Immature natural killer cell (primary cell): ENCODE results near the gene TMC4. TPM values are rescaled to one million over a fixed set of nuclear protein-coding genes. Genes with fewer than 3 reads are reported as not detected.
"Not testable (repeated sequence)": the region's sequence is repeated elsewhere in the genome, so short reads cannot be mapped to it uniquely, and the experiment has no call there.

Experiments used
- DNase-seq, 3 donors: peaks; one replicate each; pipeline ENCODE4 v3.0.0; 2022; ENCODE audit warnings: mixed read lengths in 1 of 3
- H3K27ac Mint-ChIP-seq, 6 donors: one replicate each; pipeline ENCODE4 v1.8.0; 2020; ENCODE audit warnings: mixed read lengths in 6 of 6, mild to moderate bottlenecking in 5 of 6, inconsistent platforms in 4 of 6, moderate library complexity in 3 of 6
- H3K27me3 Mint-ChIP-seq, 3 donors: one replicate each; pipeline ENCODE4 v1.8.0; 2020 to 2021; ENCODE audit warnings: low read depth in 3 of 3, mild to moderate bottlenecking in 3 of 3, mixed read lengths in 3 of 3, moderate library complexity in 3 of 3, inconsistent platforms in 1 of 3
- H3K36me3 Mint-ChIP-seq, 3 donors: one replicate each; pipeline ENCODE4 v1.8.0; 2020; ENCODE audit warnings: mixed read lengths in 3 of 3, inconsistent platforms in 2 of 3, mild to moderate bottlenecking in 2 of 3
- H3K4me1 Mint-ChIP-seq, 2 donors: one replicate each; pipeline ENCODE4 v1.8.0; 2020; ENCODE audit warnings: inconsistent platforms in 2 of 2, mild to moderate bottlenecking in 2 of 2, mixed read lengths in 2 of 2, moderate library complexity in 1 of 2
- H3K4me3 Mint-ChIP-seq, 5 donors: one replicate each; pipeline ENCODE4 v1.8.0; 2020; ENCODE audit warnings: mild to moderate bottlenecking in 5 of 5, mixed read lengths in 5 of 5, inconsistent platforms in 3 of 5, moderate library complexity in 3 of 5
- H3K9me3 Mint-ChIP-seq, 6 donors: one replicate each; pipeline ENCODE4 v1.8.0; 2020; ENCODE audit warnings: mild to moderate bottlenecking in 6 of 6, mixed read lengths in 6 of 6, inconsistent platforms in 4 of 6, moderate library complexity in 3 of 6
- polyA plus RNA-seq, 3 donors: library from polyadenylated mRNA; unstranded; fragments of 300-500 nt; fragmentation: Illumina TruSeq; gene quantifications; one replicate each; pipeline ENCODE4 v1.2.3, GENCODE V29; 2021

The TMC4 gene
- polyA plus RNA-seq, 3 donors from 2014 or later = 0.93 to 3.3 (median 1.5) TPM

DNA sequence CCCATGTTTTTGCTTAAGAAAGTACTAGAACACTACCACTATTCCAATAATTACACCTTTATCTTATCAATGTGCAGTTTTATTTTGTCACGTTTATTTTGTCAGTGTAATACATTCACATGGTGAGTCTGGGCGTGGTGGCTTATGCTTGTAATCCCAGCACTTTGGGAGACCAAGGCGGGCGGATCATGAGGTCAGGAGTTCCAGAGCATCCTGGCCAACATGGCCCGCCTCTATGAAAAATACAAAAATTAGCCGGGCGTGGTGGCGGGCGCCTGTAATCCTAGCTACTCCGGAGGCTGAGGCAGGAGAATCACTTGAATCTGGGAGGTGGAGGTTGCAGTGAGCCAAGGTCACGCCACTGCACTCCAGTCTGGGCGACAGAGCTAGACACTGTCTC is 21.5 kb upstream of the TMC4 start:
- not testable (repeated sequence) for DNase-seq, H3K9me3 Mint-ChIP-seq, H3K36me3 Mint-ChIP-seq, H3K27ac Mint-ChIP-seq, H3K4me3 Mint-ChIP-seq
- peaks cover 24 to 31% of the 10 kb centered on the region in 2 donors for H3K4me1 Mint-ChIP-seq
- peaks cover 13 to 16% (median 16%) of the 10 kb centered on the region in 3 donors for H3K27me3 Mint-ChIP-seq

DNA sequence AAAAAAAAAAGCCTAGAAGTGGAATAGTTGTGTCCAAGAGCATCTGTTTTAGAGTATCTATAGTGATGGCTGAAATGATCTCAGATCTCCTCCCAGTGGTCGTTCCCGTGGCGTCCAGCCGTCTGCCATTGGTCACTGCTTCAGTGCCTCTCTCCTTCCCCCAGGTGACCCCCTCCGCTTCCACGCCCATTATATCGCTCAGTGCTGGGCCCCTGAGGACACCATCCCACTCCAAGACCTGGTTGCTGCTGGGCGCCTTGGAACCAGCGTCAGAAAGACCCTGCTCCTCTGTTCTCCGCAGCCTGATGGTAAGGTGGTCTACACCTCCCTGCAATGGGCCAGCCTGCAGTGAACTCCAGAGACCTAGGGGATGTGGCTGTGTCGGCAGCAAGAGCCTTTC is 20.1 kb upstream of the TMC4 start:
- Mint-ChIP-seq H3K27me3 (peaks cover 13 to 18% (median 15%) of the 10 kb centered on the region in 3 donors), H3K4me1 (peaks cover 31 to 35% of the 10 kb centered on the region in 2 donors)

DNA sequence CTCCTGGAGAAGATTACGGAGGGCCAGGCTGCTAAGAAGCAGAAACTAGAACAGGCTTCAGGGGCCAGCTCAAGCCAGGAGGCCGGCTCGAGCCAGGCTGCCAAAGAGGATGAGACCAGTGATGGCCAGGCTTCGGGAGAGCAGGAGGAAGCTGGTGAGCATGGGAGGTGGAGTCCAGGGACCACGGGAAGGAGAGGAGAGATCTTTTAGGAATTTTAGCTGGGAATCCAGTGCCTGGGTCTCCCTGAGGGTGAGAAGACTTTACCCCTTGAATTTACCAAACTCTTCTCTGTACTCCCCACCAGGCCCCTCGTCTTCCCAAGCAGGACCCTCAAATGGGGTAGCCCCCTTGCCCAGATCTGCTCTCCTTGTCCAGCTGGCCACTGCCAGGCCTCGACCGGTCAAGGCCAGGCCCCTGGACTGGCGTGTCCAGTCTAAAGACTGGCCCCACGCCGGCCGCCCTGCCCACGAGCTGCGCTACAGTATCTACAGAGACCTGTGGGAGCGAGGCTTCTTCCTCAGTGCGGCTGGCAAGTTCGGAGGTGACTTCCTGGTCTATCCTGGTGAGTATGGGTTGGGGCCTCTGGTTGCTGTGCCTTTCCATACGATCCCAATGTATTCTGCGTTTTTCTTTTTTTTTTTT is 19.0 kb upstream of the TMC4 start:
- H3K27me3 Mint-ChIP-seq = peaks cover 15 to 18% (median 15%) of the 10 kb centered on the region in 3 donors
- H3K27ac Mint-ChIP-seq = peak overlapping the region; percentile 87 to 99 (median 92)
- peak overlapping the region; percentile 93 to 100 (median 94) for H3K4me3 Mint-ChIP-seq
- H3K36me3 Mint-ChIP-seq = peaks cover 2 to 7% (median 5%) of the 10 kb centered on the region in 3 donors
- DNase-seq = no peak
- H3K9me3 Mint-ChIP-seq = no peaks in the 10 kb centered on the region
- H3K4me1 Mint-ChIP-seq = peaks cover 39 to 43% of the 10 kb centered on the region in 2 donors

More for the DNA sequence above, 20.1 kb upstream of the TMC4 start:
- Mint-ChIP-seq H3K36me3 (peaks cover 2 to 7% (median 5%) of the 10 kb centered on the region in 3 donors), H3K4me3 (peak overlapping the region in 4 of 5 donors; percentile 52 to 93 (median 74)), H3K9me3 (no peaks in the 10 kb centered on the region), H3K27ac (peak overlapping the region in 4 of 6 donors; percentile 18 to 66 (median 60))
- no peak for DNase-seq

DNA sequence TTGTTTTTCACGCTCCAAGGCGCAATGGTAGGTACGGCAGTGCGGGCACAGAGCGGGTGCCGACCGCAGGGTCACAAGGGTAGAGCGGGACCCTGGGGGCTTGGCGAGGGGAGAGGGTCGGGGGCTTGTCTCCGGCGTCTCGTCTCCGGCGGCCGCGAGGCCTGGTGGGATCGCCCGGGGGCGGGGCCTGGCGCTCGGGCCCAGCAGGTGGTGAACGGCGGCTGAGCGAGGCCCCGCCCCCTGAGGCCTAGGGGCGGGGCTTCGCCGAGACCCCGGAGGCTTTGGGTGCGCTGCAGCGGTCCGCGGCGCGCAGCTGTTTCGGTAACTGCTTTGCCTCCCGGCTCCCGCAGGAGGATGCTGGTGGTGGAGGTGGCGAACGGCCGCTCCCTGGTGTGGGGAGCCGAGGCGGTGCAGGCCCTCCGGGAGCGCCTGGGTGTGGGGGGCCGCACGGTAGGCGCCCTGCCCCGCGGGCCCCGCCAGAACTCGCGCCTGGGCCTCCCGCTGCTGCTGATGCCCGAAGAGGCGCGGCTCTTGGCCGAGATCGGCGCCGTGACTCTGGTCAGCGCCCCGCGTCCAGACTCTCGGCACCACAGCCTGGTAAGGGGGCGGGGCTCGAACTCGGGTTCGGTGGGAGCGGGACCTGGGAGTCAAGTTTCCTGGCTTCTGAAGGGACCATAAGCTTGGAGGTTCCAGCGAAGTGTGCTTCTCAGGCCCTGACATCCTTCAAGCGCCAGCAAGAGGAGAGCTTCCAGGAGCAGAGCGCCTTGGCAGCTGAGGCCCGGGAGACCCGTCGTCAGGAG is 18.3 kb upstream of the TMC4 start, which contains the start of gene TSEN34:
TSEN34 (plus strand) TSS at position 298 of the 800 bp plus-strand sequence; CDS start at position 355, 57 bp downstream.
- Mint-ChIP-seq H3K36me3 (peaks cover 2 to 10% (median 5%) of the 10 kb centered on the region in 3 donors), H3K27ac (peak within 1 kb of the TSS; percentile 98 to 100 (median 99)), H3K9me3 (no peaks in the 10 kb centered on the region), H3K4me3 (peak within 1 kb of the TSS; percentile 93 to 100 (median 94)), H3K4me1 (peaks cover 39 to 43% of the 10 kb centered on the region in 2 donors), H3K27me3 (peaks cover 15 to 18% (median 15%) of the 10 kb centered on the region in 3 donors)
- peak; percentile 95 to 98 (median 98) for DNase-seq

DNA sequence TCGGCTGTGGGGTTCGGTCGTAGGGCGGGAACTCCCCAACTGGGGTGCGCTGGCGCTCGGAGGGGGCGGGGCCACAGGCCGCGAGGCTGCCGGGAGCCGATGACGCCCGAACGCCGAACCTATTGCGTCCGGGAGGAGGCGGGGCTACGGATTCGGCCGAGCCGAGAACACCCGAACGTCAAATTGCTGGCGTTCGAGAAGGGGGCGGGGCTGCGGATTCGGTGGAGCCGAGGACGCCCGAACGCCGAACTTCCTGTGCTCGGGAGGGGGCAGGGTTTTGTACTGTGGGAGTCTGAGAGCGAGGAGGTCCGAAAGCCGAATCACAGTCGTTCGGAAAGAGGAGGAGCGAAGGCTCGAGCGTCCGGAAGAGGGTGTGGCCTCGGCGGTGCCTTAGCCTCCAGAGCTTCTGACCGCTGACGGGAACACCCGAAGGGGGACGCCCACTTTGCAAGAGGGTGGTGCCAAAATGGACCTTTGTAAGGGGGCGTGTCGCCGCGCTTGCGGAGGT is 17.6 kb upstream of the TMC4 start:
- no peaks in the 10 kb centered on the region for H3K9me3 Mint-ChIP-seq
- peak; percentile 100 for DNase-seq
- H3K27ac Mint-ChIP-seq = peak overlapping the region; percentile 98 to 100 (median 99)
- H3K36me3 Mint-ChIP-seq = peaks cover 2 to 8% (median 3%) of the 10 kb centered on the region in 3 donors
- peaks cover 39 to 43% of the 10 kb centered on the region in 2 donors for H3K4me1 Mint-ChIP-seq
- H3K27me3 Mint-ChIP-seq = peaks cover 15 to 18% (median 15%) of the 10 kb centered on the region in 3 donors
- peak overlapping the region; percentile 93 to 100 (median 94) for H3K4me3 Mint-ChIP-seq

DNA sequence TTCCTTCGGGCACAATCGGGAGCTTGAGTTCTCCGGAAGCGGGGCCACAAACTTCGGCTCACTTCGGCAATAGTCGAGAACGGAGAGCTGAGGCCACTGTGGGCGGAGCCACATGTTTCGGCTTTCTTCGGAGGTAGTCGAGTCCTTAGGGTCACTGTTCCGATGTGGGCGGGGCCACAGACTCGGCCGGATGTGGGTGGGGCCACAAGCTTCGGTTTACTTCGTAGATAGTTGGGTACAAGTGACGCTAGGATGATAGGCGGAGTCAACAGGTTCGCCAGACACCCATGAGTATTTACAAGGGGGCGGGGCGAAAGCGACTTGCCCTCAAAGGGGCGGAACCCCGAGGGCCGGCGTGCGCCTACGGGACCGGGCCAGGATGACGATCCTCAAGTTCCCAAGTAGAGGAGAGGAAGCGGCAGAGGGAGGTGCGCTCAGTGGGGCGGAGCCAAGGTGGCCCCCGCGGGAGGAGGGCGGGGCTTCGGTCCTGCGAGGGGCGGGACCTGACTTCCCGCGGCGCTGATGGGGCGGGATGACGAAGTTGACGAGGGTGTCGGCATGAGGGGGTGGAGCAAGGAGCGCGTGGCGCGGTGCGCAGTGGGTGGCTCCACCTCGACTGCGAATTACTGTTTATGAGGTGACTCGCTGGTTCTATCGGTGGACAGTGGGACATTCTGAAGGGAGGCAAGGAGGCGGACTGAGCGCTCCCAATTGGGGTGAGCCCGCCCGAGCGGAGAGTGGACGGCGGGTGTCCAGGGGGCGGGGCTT is 17.0 kb upstream of the TMC4 start:
- Mint-ChIP-seq H3K4me1 (peaks cover 39 to 43% of the 10 kb centered on the region in 2 donors), H3K4me3 (peak overlapping the region; percentile 93 to 100 (median 94)), H3K36me3 (peaks cover 0 to 7% (median 2%) of the 10 kb centered on the region in 3 donors), H3K27ac (peak overlapping the region; percentile 98 to 100 (median 99)), H3K9me3 (no peaks in the 10 kb centered on the region), H3K27me3 (peaks cover 15 to 18% (median 15%) of the 10 kb centered on the region in 3 donors)
- DNase-seq = peak; percentile 100

DNA sequence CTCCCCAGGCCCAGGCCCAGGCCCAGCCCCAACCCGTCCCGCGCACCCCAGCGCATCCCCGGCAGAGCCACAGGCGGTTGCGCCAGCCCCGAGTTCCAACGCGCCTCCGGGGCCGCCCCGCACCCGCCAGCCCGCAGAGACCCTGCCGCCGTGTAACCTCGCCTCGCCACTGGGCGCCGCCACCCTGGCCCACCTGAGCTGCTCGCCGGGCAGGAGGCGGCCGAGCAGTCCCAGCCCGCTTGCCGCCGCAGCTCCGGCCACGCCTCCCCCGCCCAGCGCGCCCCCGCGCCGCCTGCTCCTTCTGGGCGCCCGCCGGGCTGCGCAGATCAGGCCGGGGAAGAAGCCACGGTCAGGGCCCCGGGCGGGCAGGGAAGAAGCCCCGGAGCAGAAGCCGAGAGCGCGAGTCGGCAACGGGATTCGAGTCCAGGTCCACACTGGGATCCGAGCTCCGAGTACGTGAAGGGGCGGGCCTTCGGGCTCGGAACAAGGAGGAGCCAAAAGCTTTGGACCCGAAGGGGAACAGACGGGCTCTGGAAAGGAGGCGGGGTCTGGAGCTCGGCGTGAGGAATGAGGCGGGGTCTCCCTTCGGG is 16.3 kb upstream of the TMC4 start, which contains the start of gene MBOAT7:
MBOAT7 (minus strand) TSS at position 436 of the 590 bp plus-strand sequence. CDS start 1,072 bp downstream, outside the sequence.
- Mint-ChIP-seq H3K27ac (peak within 1 kb of the TSS; percentile 98 to 100 (median 99)), H3K4me1 (peaks cover 39 to 43% of the 10 kb centered on the region in 2 donors), H3K4me3 (peak within 1 kb of the TSS; percentile 93 to 100 (median 94)), H3K27me3 (peaks cover 15 to 18% (median 15%) of the 10 kb centered on the region in 3 donors), H3K9me3 (no peaks in the 10 kb centered on the region), H3K36me3 (peaks cover 0 to 7% (median 0%) of the 10 kb centered on the region in 3 donors)
- no peak for DNase-seq

DNA sequence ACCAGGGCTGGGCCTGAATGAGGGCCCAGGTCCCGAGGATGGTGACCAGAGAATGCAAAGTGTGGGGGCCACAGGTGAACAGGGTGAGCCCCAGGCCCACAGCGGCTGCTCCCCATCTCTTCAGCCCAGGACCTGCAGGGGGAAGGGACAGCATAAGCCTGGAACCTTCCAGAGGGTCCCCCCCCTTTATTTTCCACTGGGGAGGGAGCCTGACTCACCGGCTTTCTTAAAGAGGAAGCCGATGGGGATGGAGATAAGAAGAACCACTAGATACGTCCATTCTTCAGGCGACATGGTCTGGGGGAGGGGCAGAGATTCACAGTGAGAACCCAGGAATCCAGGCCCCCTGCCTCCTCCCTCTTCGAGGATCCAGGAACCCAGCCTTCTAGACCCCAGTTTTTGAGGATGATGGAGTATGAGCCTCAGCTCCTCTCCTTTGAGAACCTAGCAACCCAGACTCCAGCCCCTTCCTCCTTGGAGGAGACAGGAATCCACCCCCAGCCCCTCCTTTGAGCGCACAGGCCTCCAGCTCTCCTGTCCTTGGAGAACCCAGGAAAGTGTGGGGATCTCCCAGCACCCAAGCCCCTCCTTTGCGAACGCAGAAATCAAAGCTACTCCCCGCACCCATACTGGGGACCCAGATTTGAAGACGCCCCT is 15.4 kb upstream of the TMC4 start:
- Mint-ChIP-seq H3K4me3 (peak overlapping the region; percentile 70 to 98 (median 80)), H3K9me3 (no peaks in the 10 kb centered on the region), H3K27ac (peak overlapping the region; percentile 80 to 91 (median 84)), H3K27me3 (peaks cover 15 to 18% (median 15%) of the 10 kb centered on the region in 3 donors), H3K36me3 (peaks cover 0 to 11% (median 3%) of the 10 kb centered on the region in 3 donors), H3K4me1 (peaks cover 38 to 42% of the 10 kb centered on the region in 2 donors)
- peak in 1 of 3 donors; percentile 13 for DNase-seq

DNA sequence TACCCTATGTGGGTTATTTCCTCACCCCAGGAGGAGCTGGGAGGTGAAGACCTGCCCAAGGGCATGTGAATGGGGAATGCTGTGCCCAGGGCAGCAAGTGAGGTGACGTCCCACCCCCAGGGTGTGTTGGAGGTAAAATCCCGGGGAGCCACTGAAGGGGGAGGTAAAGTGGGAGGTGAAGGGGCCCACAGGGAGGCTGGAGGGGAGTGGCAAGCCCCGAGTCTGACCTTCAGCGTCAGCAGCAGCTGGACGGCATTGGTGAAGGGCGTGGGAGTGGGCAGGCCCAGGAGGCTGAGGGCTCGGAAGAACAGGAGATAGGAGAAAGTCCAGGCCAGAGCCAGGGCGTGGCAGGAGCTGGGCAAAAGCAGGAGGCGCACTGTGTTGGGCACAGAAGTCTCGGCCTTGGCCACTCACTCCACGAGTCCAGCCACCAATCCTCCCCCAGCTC is 14.0 kb upstream of the TMC4 start:
- no peak for DNase-seq
- Mint-ChIP-seq H3K4me3 (peak overlapping the region; percentile 36 to 80 (median 64)), H3K27ac (peak overlapping the region in 5 of 6 donors; percentile 47 to 87 (median 71)), H3K36me3 (peaks cover 0 to 11% (median 3%) of the 10 kb centered on the region in 3 donors), H3K4me1 (peaks cover 25 to 28% of the 10 kb centered on the region in 2 donors), H3K27me3 (peaks cover 15 to 16% (median 15%) of the 10 kb centered on the region in 3 donors), H3K9me3 (no peaks in the 10 kb centered on the region)

DNA sequence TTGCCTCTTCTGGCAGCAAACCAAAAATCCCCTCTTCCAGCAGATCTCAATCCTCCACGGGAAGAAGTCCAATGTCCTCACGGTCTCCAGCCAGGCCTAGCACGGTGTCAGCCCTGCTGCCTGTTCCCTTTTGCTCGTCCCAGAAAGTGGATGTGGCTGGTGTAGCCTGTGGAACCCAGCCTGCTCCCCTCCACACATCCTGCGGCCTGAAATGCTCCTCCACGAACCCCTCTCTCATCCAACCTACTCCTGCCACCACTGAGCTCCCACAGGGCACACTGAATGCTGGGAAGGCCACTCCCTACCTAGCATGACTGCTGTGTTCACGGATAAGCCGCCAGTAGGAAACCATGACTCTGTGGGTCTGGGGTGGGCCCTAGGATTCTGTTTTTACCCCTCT is 13.4 kb upstream of the TMC4 start:
- no peak overlapping the region for H3K4me3 Mint-ChIP-seq
- H3K4me1 Mint-ChIP-seq = peaks cover 19 to 22% of the 10 kb centered on the region in 2 donors
- peak overlapping the region in 1 of 6 donors; percentile 34 for H3K27ac Mint-ChIP-seq
- DNase-seq = no peak
- H3K36me3 Mint-ChIP-seq = peaks cover 0 to 11% (median 3%) of the 10 kb centered on the region in 3 donors
- peaks cover 15 to 16% (median 15%) of the 10 kb centered on the region in 3 donors for H3K27me3 Mint-ChIP-seq
- no peaks in the 10 kb centered on the region for H3K9me3 Mint-ChIP-seq

DNA sequence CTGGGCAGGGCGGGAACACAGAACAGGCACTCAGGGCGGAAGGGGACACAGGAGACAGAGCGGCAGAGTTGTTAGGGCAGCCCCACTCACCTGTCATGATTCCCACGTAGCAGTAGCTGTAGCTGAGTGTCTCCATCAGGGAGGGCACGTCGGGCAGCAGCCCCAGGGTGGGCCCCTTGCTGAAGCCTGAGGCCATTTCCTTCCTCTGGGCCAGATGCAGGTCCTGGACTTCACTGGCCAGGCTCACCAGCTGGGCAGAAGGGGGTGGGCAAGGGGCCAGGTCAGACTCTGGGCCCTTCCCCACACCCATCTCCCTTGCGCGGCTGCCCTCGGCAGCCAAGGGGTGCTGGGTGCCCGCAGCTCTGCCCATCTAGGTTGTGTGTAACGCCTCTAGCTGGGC is 10.5 kb upstream of the TMC4 start:
- no peak overlapping the region for H3K4me3 Mint-ChIP-seq
- peaks cover 0 to 11% (median 3%) of the 10 kb centered on the region in 3 donors for H3K36me3 Mint-ChIP-seq
- H3K27ac Mint-ChIP-seq = no peak overlapping the region

DNA sequence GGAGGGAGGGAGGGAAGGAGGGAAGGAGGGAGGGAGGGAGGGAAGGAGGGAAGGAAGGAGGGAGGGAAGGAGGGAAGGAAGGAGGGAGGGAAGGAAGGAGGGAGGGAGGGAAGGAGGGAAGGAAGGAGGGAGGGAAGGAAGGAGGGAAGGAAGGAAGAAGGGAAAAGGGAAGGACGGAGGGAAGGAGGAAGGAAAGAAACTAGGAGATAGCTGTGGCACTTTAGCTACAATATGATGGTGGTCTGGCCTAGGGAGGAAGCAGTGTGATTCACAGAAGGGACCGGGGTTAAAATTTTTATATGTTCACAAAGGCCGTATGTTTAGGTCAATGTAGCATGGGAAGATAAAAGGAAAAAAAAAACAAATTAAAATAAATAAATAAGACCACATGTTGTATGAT is 8.9 kb upstream of the TMC4 start:
- DNase-seq, H3K27ac Mint-ChIP-seq, H3K4me3 Mint-ChIP-seq, H3K4me1 Mint-ChIP-seq, H3K9me3 Mint-ChIP-seq, H3K27me3 Mint-ChIP-seq: not testable (repeated sequence)
- H3K36me3 Mint-ChIP-seq = peaks cover 3 to 15% (median 6%) of the 10 kb centered on the region in 3 donors

More for the DNA sequence above, 10.5 kb upstream of the TMC4 start:
- H3K4me1 Mint-ChIP-seq = peaks cover 10 to 11% of the 10 kb centered on the region in 2 donors
- H3K27me3 Mint-ChIP-seq = peaks cover 0 to 2% (median 0%) of the 10 kb centered on the region in 3 donors
- no peaks in the 10 kb centered on the region for H3K9me3 Mint-ChIP-seq
- no peak for DNase-seq
